PFSK-1 (cell line): ENCODE measurements around the gene TCF3.

ENCODE experiments used
- POLR2AphosphoS5 ChIP-seq: IDR thresholded peaks from 2 replicates; pipeline ENCODE4 v1.6.1; 2012; ENCODE audit warnings: low read depth, mild to moderate bottlenecking, control low read depth, low read length, moderate library complexity
- REST ChIP-seq, 2 experiments: IDR thresholded peaks; 2 replicates each; pipeline versions ENCODE4 v1.6.1 to v1.8.0; 2011 to 2012; ENCODE audit warnings: low read depth in 2 of 2, low read length in 2 of 2, control low read depth in 1 of 2, inconsistent platforms in 1 of 2, mild to moderate bottlenecking in 1 of 2, moderate library complexity in 1 of 2; ENCODE audit not compliant: insufficient read depth in 1 of 2

DNA sequence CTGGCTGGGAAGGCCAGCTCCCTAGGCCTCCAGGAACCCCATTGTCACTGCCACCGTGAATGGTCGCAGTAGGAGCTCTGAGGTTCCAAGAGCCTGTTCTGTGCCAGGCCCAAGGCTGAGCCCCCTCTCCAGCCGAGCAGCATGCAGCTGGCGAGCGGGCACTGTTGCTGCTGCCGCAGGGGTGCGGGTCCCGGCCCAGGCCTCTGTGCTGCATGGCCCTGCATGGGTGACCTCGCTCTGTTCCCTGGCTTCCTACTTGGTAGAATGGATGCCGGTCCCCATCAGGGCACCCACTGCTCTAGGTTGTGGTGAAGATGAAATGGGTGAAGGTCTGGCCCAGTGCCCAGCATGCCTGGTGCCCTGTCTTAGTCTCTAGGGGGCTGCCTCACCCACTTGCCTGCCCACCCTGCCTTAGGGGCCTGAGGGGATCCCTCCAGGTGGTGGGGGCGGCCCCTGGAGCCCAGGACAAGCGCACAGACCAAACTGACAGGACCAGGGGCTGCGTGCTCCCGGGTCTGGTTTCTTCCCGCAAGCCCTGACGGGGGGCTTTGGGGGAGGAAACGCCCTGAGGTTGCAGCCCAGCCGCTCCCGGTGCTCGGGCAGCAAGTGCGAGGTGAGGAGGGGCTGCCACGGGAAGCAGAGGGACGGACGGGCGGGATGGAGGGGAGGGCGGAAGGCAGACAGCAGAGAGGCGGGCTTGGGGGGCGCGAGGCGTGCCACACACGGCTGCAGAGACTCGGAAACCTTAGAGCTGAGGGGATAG lies 38.4 kb downstream of the TCF3 start:
- TF ChIP-seq POLR2AphosphoS5 (no peak), REST (IDR thresholded peaks at IDR 0.05; ENCODE audit: insufficient read depth in 1 of 2, low read depth in 2 of 2, low read length in 2 of 2) (no peak)
